Right renal pelvis (tissue), 4 donors: ENCODE data around the gene UQCRFS1. TPM values are rescaled to one million over a fixed set of nuclear protein-coding genes. Genes with fewer than 3 reads are reported as not detected.
A peak's percentile ranks its signal among the peaks of the same experiment; 100 is the strongest.
"Not testable (repeated sequence)": the region's sequence is repeated elsewhere in the genome, so short reads cannot be mapped to it uniquely, and the experiment has no call there.

ENCODE experiments used
- DNase-seq, 4 donors: peaks; one replicate each; pipeline ENCODE4 v3.0.0-alpha.2; 2013; ENCODE audit warnings: low read depth in 4 of 4, low spot score in 3 of 4, missing footprints in 1 of 4
- polyA plus RNA-seq, 4 donors: library from polyadenylated mRNA; unstranded; fragments of 120-200 nt; gene quantifications; one replicate each; pipeline ENCODE4 v1.2.1, GENCODE V29; 2013; ENCODE audit not compliant: insufficient read length in 4 of 4

UQCRFS1 gene
- 10 to 100 TPM; 33.0 to 37.9 (median 34.3) TPM for polyA plus RNA-seq

DNA sequence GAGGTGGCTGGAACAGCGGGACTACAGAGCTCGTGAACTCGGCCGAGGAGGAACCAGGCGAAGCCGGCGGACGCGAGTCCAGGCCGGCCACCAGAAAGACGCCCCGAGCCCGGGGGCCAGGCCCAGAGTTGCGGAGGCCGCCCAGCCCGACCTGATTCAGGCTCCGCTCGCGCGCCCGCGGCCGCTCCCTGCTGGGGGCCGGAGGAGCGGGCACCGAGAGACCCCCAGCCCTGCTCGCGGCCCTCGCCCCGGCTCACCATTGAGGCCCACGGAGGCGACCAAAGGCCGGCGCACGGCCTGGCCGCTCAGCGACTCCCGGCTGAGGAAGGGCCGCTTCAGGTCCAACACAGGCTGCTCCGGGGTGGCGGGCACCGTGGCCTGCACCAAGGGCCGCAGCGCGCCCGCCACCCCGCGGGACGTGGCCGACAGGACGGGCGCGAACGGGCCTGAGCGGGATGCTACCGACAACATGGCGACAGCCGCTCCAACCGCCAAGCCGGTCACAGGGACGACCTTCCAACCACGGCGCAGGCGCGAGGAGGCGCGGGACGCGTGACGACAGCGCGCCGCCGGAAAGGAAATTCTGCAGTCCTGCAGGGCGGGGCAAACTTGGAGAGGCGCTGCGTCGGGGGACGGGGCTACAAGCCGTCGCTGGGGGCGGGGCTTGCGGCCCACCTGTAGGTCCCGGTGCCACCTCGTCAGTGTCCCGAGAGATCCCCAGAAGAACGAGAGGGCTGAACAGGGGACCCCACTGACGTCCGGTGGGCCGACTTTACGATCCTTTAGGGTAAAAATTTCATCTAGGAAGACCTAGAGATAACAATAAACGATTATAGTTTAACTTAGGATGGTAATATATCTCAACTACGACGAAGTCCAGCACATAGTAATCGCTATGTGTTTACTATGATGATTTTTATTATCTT lies at the start of gene UQCRFS1:
UQCRFS1 (minus strand) TSS at position 504 of the 926 bp plus-strand sequence; CDS start at position 471, 33 bp downstream.
- peak; percentile 81 to 88 (median 84) for DNase-seq

DNA sequence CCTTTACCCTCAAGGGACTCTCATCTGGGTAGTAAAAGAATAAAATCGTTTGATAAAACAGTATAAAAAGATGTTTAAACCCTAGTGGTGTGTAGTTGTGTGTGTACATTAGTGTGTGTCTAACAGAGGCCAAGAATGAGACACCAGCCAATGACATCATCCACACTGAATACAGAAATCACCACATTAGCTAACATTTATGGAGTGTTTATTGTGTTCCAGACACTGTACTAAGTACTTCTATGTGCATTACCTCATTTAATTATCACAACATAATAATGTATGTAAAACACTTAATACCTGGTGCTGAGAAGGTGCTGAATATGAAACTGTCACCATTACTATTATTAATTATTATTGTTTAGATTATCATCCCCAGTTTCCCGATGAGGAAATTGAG lies 49.1 kb upstream of the UQCRFS1 start:
- no peak for DNase-seq

DNA sequence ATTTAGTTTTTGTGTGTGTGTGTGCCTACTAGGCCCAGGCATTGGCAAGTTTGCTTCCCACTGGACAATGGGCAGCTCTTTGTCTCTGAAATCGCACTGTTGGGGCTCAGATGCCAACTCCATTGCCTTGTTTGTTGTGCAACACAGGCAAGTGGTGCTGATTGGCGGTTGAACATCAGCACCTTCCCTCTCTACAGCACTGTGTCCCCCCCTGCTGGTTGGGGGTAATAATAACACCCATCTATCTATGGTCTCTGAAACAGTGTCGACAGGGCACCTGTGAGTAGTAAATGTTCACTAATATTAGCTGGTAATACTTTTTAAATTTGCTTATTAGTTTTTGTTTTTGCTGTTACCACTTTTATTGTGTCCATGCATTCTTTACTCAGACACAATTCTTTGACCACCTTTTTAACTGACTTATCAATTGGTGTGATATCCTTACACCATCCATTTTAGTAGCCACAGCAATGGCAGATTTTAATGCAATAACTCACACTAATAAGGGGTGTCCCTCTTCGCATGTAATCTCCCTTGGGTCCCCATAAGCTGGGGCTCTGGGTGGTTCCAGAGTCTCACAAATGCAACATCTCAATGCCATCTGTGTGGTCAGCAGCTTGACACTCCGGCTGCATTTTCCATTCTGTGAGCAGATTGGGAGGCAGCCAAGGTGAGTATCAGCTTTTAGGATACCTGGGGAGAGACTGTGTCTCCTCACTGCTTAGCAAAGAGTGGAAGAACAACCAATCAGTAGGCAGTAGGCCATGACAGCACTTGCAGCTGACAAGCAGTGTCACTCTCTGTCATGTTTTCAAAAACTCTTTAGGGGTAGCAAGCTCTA lies 47.7 kb upstream of the UQCRFS1 start:
- DNase-seq: no peak

DNA sequence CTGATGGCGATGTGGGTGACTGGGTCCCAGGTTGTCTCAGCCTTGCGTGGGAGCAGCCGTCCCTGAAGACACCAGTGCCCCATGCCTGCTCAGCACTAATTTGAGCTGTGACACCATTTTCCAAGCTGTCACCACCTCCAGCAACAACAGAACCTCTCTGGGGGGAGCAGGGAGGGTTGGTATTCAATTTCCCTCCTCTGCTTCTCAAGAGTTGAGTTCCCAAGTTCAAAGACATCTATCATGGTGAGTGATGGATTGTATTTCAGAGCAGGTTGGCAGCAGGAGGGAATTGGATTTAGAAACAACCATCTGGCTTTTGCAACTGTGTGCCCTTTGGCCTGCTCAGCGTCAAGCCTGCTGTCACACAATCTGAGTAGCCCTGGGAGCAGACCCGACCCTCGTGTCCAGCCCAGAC lies 46.9 kb upstream of the UQCRFS1 start:
- peak; percentile 39 to 70 (median 53) for DNase-seq

DNA sequence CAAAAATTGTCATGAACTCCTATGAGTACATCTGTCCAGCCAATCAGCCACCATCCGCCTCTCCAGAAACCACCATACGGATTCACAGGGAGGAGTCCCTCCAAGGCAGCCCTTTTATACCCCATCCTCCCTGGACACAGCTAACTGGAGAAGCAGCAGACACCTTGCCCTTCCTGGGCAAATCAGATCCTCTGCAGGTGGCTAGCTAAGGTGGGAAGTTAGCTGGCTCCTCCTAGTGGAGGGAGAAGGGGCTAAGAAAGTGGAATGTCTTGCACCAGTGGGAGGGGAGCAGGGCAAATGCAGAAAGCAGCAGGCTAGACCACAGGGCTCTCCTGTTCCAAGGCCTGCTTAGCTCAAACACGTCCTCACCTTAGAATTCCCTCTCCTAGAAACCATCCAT lies 46.2 kb upstream of the UQCRFS1 start:
- DNase-seq: no peak

DNA sequence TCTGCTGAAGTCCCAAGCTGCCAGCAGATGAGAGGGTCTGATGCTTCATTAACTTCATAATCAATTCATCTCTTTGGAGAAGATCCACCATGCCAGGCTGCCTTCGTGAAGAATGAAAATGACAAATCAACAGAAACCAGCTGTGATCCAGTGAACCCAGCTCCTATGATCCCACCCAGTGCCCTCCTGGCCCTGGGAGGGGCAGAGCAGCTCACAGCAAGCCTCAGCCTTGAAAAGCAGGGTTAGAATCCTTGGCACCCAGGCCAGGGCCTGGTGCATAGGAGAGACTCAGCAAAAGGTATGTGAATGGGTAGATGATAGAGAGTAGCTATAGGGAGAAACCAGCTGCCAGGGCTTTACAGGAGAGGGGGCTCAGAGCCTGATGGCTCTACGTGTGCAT lies 43.6 kb upstream of the UQCRFS1 start:
- no peak for DNase-seq

DNA sequence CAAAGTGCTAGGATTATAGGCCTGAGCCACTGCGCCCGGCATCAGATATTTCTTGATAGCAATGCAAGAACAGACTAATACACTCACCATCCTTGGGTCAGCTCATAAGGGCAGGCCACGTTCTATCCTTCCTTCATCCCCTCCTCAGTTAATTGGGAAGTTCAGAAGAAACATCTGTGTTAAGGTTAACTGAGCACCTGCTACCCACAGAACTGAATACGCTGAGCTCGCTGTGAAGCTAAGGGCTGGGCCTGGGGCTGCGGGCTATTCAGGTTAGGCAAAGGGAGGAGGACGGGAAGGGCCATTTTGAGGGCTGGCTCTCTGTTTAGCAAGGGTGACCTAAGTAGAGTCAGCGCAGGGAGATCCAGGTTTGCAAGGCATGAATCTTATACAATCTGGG lies 43.0 kb upstream of the UQCRFS1 start:
- DNase-seq: no peak

DNA sequence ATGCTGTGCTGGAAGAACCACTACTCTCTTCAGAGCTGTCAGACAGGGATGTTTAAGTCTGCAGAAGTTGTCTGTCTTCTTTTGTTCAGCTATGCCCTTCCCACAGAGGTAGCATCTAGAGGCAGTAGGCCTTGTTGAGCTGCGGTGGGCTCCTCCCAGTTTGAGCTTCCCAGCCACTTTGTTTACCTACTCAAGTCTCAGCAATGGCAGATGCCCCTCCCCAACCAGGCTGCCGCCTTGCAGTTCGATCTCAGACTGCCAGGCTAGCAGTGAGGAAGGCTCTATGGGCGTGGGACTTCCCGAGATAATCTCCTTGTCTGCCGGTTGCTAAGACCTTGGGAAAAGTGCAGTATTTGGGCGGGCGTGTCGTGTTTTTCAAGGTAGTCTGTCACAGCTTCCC lies 42.1 kb upstream of the UQCRFS1 start:
- no peak for DNase-seq

GRCh38 chr19:29249798-29250197 lies 36.8 kb upstream of the UQCRFS1 start:
- DNase-seq: not testable (repeated sequence)

DNA sequence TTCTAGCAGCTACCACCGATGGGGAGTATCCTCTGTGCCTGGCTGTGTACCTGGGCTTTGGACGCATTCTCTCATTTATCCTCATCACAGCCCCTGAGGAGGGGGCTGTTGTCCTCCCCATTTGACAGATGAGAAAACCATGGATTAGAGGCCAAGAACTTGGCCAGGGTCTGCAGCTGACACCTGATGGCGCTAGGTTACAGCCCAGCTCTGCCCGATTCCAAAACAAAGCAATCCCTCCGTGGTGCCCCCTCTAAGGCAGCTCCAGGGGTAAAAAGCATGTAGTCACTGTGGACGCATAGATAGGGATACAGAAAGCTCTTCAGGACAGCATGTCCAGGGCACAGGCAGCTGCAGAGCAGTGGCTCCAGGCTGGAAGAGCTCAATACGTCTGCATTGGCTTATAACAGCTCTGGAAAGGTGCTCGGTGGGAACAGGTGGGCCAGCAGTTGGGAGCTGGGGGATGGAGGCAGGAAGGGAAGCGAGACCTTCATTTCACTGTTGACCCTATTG lies 35.4 kb upstream of the UQCRFS1 start:
- DNase-seq: no peak

DNA sequence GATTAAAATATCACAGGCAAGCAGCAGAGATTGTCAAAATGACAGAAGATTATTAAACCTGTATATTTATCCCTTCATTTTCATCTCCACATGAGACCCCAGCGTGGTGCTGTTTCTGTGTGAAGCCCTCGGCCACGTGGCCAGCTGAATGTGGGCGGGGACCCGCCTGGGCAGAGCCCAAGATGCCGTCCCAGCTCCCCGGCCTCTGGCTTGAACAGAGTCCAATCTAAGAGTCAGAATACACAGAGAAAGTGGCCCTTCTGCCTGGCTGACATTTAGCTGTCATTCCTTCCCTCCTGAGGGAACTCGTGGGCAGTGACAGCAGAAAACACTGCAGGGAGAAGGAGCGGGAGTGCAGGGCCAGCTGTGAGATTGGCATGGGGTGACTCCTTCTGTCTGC lies 34.9 kb upstream of the UQCRFS1 start:
- DNase-seq: no peak

DNA sequence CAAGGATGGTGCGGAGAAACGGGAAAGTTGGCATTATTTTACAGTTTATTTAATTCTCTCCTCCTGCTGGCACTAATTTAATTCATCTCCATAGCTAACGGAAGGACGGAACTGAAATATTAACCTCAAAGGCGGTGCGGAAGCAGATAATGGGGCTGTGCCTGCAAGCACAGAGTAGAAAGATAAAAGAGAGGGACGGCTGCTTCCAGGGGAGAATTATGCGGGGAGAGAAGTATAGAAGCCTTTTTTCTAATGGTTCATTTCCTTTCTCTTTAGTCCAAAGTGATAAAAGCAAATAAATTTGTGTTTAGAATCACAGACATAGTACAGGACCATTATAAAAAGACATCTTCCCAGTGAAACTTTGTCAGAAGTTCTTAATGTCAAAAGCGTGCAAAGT lies 34.5 kb upstream of the UQCRFS1 start:
- DNase-seq: no peak

- no peak for DNase-seq
Measured at GRCh38 chr19:29247051-29247450, 34.1 kb upstream of the UQCRFS1 start.

- no peak for DNase-seq
Measured at GRCh38 chr19:29245215-29245614, 32.3 kb upstream of the UQCRFS1 start.

DNA sequence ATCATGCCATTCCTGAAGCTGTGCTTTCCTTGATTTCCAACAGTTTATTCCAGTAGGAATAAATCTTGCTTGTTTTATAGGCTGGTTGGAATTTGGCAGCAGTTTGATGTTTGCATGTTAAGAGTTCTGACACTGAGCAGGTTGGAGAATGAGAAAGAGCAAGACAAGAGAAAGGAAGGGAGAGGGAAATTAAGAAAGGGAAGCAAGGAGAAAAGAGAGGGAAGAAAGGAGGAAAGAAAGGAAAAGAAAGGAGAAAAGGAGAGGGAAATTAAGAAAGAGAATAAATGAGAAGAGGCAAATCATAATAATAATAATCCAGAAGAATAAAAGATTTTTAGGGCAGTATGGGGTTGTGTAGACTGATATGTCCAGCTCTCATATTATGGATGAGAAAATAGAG lies 28.4 kb upstream of the UQCRFS1 start:
- no peak for DNase-seq

DNA sequence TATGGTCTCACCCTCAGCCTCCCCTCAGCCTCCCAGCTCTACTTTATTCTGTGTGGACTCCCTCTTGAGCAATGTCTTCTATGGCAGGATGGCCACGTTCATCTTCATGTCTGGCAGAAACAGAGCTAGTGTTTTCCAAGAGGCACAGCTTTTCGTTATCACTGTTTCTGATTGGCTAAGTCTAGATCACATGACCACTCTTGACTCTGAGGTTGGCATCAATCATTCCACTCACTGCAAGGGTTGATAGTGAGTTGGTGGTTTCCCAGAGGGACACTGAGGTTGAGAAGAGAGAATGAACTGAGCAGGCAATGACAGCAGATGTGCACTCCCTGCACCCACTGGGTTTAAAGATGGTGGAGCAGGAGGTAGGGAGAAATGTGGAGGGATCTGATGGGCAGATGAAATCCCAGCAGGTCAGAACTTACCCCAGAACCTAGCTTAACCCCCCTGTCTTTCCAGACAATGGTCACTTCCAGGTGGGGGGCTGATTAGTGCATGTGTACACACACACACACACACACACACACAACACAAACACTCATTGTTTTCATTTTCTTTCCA lies 26.3 kb upstream of the UQCRFS1 start:
- DNase-seq: no peak

DNA sequence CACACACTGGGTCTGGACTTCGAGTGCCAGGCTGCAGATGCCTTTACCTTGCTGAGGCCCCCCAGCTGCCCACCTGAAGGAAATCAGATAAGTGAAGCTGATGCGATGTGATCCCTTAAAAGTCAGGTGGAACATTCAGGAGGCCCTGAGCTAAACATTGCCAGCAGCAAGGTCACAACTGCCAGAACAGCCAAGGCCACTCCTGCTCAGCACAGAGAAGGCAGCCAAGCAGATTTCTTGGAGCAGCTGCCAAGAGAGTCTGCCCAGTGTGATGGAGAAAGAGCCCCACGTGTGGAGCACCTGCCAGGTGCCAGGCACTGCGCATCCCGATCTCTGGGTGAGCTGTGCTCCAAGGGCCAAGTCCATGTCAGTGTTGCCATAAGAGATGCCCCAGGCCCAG lies 20.6 kb upstream of the UQCRFS1 start:
- DNase-seq: no peak

DNA sequence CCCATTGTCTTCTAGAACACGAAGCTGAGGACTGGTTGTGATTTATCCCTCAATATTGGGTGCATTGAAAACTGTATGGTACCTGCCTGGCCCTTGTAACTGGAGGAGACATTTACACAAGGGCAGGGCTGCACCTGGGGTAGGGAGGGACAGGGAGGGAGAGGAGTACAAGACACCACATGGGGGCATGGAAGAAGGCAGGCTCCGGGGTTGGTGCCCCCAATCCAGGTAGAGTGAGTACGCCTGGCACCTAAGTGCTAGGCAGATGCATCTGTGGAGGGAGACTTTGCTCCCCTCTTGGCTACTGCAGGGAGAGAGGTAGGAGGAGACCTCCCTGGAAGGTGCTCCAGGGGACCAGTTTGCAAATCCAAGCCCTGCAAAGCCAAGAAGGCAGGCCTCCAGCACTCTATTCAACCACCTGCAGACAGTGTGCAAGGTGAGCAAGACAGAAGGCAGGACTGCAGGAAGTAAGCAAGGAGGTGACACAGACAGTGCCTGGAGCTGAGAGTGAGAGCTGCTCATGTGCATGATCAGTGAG lies 19.4 kb upstream of the UQCRFS1 start:
- no peak for DNase-seq

- not testable (repeated sequence) for DNase-seq
Measured at GRCh38 chr19:29231306-29231705, 18.4 kb upstream of the UQCRFS1 start.

DNA sequence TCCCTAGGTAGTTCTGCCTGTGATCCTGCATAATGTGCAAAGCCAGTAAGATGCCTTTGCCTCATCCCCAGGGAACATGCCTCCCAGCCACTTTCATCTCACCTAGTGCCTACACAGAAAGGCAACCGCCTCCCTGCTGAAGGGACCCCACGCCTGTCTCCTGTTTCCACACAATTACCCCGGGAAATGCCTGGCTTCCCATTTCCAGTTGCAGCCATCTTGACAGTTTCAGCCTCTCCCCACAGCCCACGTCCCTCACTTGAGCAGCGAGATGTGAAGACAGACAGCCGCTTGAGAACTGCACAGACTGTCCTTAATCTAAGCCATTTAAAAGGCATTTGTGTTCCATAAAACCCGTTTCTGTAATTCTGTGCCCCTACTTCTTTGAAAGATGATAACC lies 4.7 kb upstream of the UQCRFS1 start:
- no peak for DNase-seq

GRCh38 chr19:29216021-29216420 lies 3.1 kb upstream of the UQCRFS1 start:
- DNase-seq: no peak
